H9 (cell line): ENCODE results near the gene SPATA20. TPM values are rescaled to one million over a fixed set of nuclear protein-coding genes. Genes with fewer than 3 reads are reported as not detected.

Experiments used
- DNase-seq: peaks from one replicate; pipeline ENCODE4 v3.0.0-alpha.2; 2017
- H2AFZ ChIP-seq: one replicate; pipeline ENCODE4 v1.6.1; 2013; ENCODE audit warnings: mild to moderate bottlenecking, low read length, control low read depth, moderate library complexity
- H2AK5ac ChIP-seq: 2 replicates; pipeline ENCODE4 v1.6.1; 2013; ENCODE audit warnings: low read length, control low read depth, mixed read lengths; ENCODE audit not compliant: insufficient read length
- H2BK120ac ChIP-seq: one replicate; pipeline ENCODE4 v1.6.1; 2013; ENCODE audit warnings: low read depth, mild to moderate bottlenecking, low read length, control low read depth, inconsistent platforms; ENCODE audit not compliant: poor library complexity, severe bottlenecking
- H2BK12ac ChIP-seq: 2 replicates; pipeline ENCODE4 v1.6.1; 2013; ENCODE audit warnings: low read length, control low read depth, mixed read lengths, low read depth; ENCODE audit not compliant: insufficient read length
- H2BK15ac ChIP-seq: 2 replicates; pipeline ENCODE4 v1.6.1; 2013; ENCODE audit warnings: low read depth, low read length, control low read depth
- H2BK20ac ChIP-seq: one replicate; pipeline ENCODE4 v1.6.1; 2013; ENCODE audit warnings: low read depth, mild to moderate bottlenecking, low read length, control low read depth, inconsistent platforms; ENCODE audit not compliant: poor library complexity, severe bottlenecking
- H2BK5ac ChIP-seq: 2 replicates; pipeline ENCODE4 v1.6.1; 2013; ENCODE audit warnings: low read length, control low read depth, mixed read lengths; ENCODE audit not compliant: insufficient read length
- H3K14ac ChIP-seq: 2 replicates; pipeline ENCODE4 v1.6.1; 2013; ENCODE audit warnings: low read length, control low read depth; ENCODE audit not compliant: insufficient read depth
- H3K18ac ChIP-seq: 2 replicates; pipeline ENCODE4 v1.6.1; 2013; ENCODE audit warnings: low read depth, mild to moderate bottlenecking, mixed read lengths, low read length, control low read depth; ENCODE audit not compliant: insufficient read length
- H3K23ac ChIP-seq: 2 replicates; pipeline ENCODE4 v1.6.1; 2013; ENCODE audit warnings: low read length, control low read depth, mixed read lengths, low read depth; ENCODE audit not compliant: insufficient read length
- H3K23me2 ChIP-seq: 2 replicates; pipeline ENCODE4 v1.6.1; 2013; ENCODE audit warnings: low read depth, mild to moderate bottlenecking, mixed read lengths, low read length, control low read depth; ENCODE audit not compliant: insufficient read length, poor library complexity, severe bottlenecking
- H3K27ac ChIP-seq: 2 replicates; pipeline ENCODE4 v1.5.1; 2013; ENCODE audit warnings: low read length, control low read depth, mixed read lengths, low read depth; ENCODE audit not compliant: insufficient read length
- H3K27me3 ChIP-seq: 2 replicates; pipeline ENCODE4 v1.6.1; 2013; ENCODE audit warnings: low read length, control low read depth, inconsistent platforms; ENCODE audit not compliant: insufficient read depth
- H3K4ac ChIP-seq: 2 replicates; pipeline ENCODE4 v1.6.1; 2013; ENCODE audit warnings: low read depth, mild to moderate bottlenecking, control low read depth, inconsistent platforms, low read length, moderate library complexity
- H3K4me1 ChIP-seq: 2 replicates; pipeline ENCODE4 v1.6.1; 2013; ENCODE audit warnings: low read length, control low read depth, inconsistent platforms; ENCODE audit not compliant: insufficient read depth
- H3K4me2 ChIP-seq: 2 replicates; pipeline ENCODE4 v1.6.1; 2013; ENCODE audit warnings: low read length, control low read depth, mixed read lengths; ENCODE audit not compliant: insufficient read length, insufficient read depth
- H3K56ac ChIP-seq: 2 replicates; pipeline ENCODE4 v1.6.1; 2013; ENCODE audit warnings: low read depth, mild to moderate bottlenecking, mixed read lengths, low read length, control low read depth; ENCODE audit not compliant: insufficient read length
- H3K79me1 ChIP-seq: 2 replicates; pipeline ENCODE4 v1.6.1; 2013; ENCODE audit warnings: low read depth, mild to moderate bottlenecking, moderate library complexity, low read length, control low read depth, inconsistent platforms; ENCODE audit not compliant: insufficient read depth, poor library complexity, severe bottlenecking
- H3K79me2 ChIP-seq: 2 replicates; pipeline ENCODE4 v1.6.1; 2013; ENCODE audit warnings: low read length, control low read depth, inconsistent platforms; ENCODE audit not compliant: insufficient read depth
- H3K9ac ChIP-seq: 2 replicates; pipeline ENCODE4 v1.6.1; 2013; ENCODE audit warnings: low read length, control low read depth, mixed read lengths; ENCODE audit not compliant: insufficient read length; ENCODE audit errors: extremely low read depth
- H3K9me3 ChIP-seq: one replicate; pipeline ENCODE4 v1.6.1; 2013; ENCODE audit warnings: low read depth, low read length, inconsistent platforms; ENCODE audit not compliant: control insufficient read depth
- H3T11ph ChIP-seq: one replicate; pipeline ENCODE4 v1.6.1; 2013; ENCODE audit warnings: mild to moderate bottlenecking, low read length, control low read depth, inconsistent platforms
- H4K20me1 ChIP-seq: one replicate; pipeline ENCODE4 v1.6.1; 2013; ENCODE audit not compliant: control insufficient read depth, insufficient read length, insufficient read depth
- H4K5ac ChIP-seq: 2 replicates; pipeline ENCODE4 v1.6.1; 2013; ENCODE audit warnings: low read depth, mild to moderate bottlenecking, mixed read lengths, low read length, control low read depth; ENCODE audit not compliant: insufficient read length
- H4K8ac ChIP-seq: replicated peaks from 2 replicates; pipeline ENCODE4 v1.6.1; 2013; ENCODE audit warnings: low read length, control low read depth, mixed read lengths, low read depth; ENCODE audit not compliant: insufficient read length
- H4K91ac ChIP-seq: 2 replicates; pipeline ENCODE4 v1.6.1; 2013; ENCODE audit warnings: low read depth, mild to moderate bottlenecking, moderate library complexity, mixed read lengths, low read length, control low read depth; ENCODE audit not compliant: insufficient read length
- H3K27ac Mint-ChIP-seq, 3 experiments: 2 replicates in 2 of 3; 3 replicates in 1 of 3; pipeline ENCODE4 v1.8.0; 2020 to 2021; ENCODE audit warnings: mixed read lengths in 3 of 3, mild to moderate bottlenecking in 1 of 3, moderate library complexity in 1 of 3
- H3K27me3 Mint-ChIP-seq: 2 replicates; pipeline ENCODE4 v1.8.0; 2021; ENCODE audit warnings: low read depth, mild to moderate bottlenecking, moderate library complexity, mixed read lengths
- H3K36me3 Mint-ChIP-seq, 3 experiments: 2 replicates in 2 of 3; 3 replicates in 1 of 3; pipeline ENCODE4 v1.8.0; 2020 to 2021; ENCODE audit warnings: low read depth in 3 of 3, mixed read lengths in 3 of 3; ENCODE audit not compliant: insufficient read depth in 1 of 3
- H3K4me1 Mint-ChIP-seq, 2 experiments: 2 replicates each; pipeline ENCODE4 v1.8.0; 2020; ENCODE audit warnings: mixed read lengths in 2 of 2
- H3K4me3 Mint-ChIP-seq, 2 experiments: 2 replicates in 1 of 2; 3 replicates in 1 of 2; pipeline ENCODE4 v1.8.0; 2020 to 2021; ENCODE audit warnings: mild to moderate bottlenecking in 2 of 2, mixed read lengths in 2 of 2, moderate library complexity in 1 of 2
- H3K9me3 Mint-ChIP-seq, 2 experiments: 2 replicates in 1 of 2; 3 replicates in 1 of 2; pipeline ENCODE4 v1.8.0; 2020; ENCODE audit warnings: mild to moderate bottlenecking in 2 of 2, mixed read lengths in 2 of 2, moderate library complexity in 1 of 2
- WGBS: extraction: QIAGEN DNeasy Blood & Tissue Kit; methylation state at CpG from one replicate; pipeline ENCODE4 v1.1.7; 2013; ENCODE audit warnings: missing lambda C conversion rate, low lambda C conversion rate, mixed read lengths; ENCODE audit not compliant: insufficient read length; ENCODE audit errors: extremely low coverage; 5-methylcytosine and 5-hydroxymethylcytosine counted together
- total RNA-seq: library from RNA; stranded (reverse); gene quantifications from 2 replicates; pipeline ENCODE4 v1.2.1, GENCODE V29; 2021
- TF ChIP-seq, protein P1 (sequence below): fragments of 200-600 bp; sonication (generic); conservative IDR thresholded peaks from 3 replicates; pipeline ENCODE4 v1.8.0; 2021; ENCODE audit warnings: antibody characterized with exemption, mild to moderate bottlenecking

SPATA20 gene
- total RNA-seq, 1 experiment from 2014 or later, result 23.9 TPM

DNA sequence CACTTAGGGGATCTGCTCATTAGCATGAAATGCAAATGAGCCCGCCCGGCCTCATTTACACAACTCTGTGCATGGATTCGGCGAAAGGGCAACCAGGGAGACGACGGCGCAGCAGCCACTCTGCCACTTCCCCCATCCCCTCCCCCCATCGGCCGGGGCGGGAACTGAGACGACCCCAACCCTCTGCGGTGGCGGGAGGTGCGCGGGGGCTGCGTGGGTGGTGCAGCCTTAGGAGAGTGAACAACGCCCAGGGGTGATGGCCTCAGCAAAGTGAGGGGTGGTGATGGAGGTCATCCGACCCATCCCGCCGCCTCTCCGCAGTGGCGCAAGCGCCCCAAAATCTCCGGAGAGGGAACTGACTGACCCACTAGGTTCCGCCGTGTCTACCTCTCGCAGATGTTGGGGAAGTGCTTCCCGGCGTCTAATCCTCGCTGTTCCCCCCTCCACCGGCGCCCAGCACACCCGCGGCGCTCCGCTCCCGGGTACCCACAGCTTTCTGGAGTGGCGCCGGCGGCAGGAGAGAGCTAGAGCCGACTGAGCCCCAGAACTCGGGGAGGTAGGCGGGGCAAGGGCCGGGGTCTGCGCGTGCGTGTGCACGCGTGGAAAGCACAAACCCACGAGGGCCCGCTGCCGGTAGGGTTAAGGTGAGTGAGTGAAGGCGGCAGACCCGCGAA, 12.1 kb downstream of the SPATA20 start:
- Histone ChIP-seq H3K9ac (no peak overlapping the region), H3K27me3 (peaks cover 34% of the 10 kb centered on the region), H2BK12ac (no peak overlapping the region), H4K5ac (no peak overlapping the region), H3K27ac (no peak overlapping the region), H2BK5ac (no peak overlapping the region), H3K56ac (no peak overlapping the region), H3K23ac (no peak overlapping the region), H2AFZ (no peak overlapping the region), H3K4ac (no peak overlapping the region), H3K23me2 (peaks cover 26% of the 10 kb centered on the region), H3K79me1 (no peaks in the 10 kb centered on the region), H2BK20ac (no peak overlapping the region), H2AK5ac (no peak overlapping the region), H2BK15ac (no peak overlapping the region), H3K79me2 (no peaks in the 10 kb centered on the region), H2BK120ac (no peak overlapping the region), H3K14ac (no peak overlapping the region), H4K20me1 (no peaks in the 10 kb centered on the region), H4K8ac (no peak overlapping the region), H3K4me1 (no peaks in the 10 kb centered on the region; the same call in 1 of the 2 replicates), H3K18ac (no peak overlapping the region), H3K4me2 (peak overlapping the region; percentile 74), H3K9me3 (no peaks in the 10 kb centered on the region), H4K91ac (no peak overlapping the region), H3T11ph (no peak overlapping the region)
- Mint-ChIP-seq H3K27me3 (peaks cover 71% of the 10 kb centered on the region), H3K36me3 (no peaks in the 10 kb centered on the region; a peak in 1 of 7 replicates), H3K9me3 (no peaks in the 10 kb centered on the region), H3K27ac (no peak overlapping the region), H3K4me1 (peaks cover 15 to 33% of the 10 kb centered on the region in 2 experiments), H3K4me3 (peak overlapping the region; percentile 72 to 92)
- peak; percentile 88 for DNase-seq
- TF ChIP-seq, protein P1, sequence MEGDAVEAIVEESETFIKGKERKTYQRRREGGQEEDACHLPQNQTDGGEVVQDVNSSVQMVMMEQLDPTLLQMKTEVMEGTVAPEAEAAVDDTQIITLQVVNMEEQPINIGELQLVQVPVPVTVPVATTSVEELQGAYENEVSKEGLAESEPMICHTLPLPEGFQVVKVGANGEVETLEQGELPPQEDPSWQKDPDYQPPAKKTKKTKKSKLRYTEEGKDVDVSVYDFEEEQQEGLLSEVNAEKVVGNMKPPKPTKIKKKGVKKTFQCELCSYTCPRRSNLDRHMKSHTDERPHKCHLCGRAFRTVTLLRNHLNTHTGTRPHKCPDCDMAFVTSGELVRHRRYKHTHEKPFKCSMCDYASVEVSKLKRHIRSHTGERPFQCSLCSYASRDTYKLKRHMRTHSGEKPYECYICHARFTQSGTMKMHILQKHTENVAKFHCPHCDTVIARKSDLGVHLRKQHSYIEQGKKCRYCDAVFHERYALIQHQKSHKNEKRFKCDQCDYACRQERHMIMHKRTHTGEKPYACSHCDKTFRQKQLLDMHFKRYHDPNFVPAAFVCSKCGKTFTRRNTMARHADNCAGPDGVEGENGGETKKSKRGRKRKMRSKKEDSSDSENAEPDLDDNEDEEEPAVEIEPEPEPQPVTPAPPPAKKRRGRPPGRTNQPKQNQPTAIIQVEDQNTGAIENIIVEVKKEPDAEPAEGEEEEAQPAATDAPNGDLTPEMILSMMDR, result no peak
- no CpG with 5 or more reads among the region's 55 CpGs for WGBS
